GM21529 (cell line): ENCODE measurements around the gene RIMBP2.
"Not testable (repeated sequence)": the region's sequence is repeated elsewhere in the genome, so short reads cannot be mapped to it uniquely, and the experiment has no call there.

Source experiments
- ATAC-seq: cut with Tn5 transposase; IDR thresholded peaks from one replicate; pipeline ENCODE4 v1.9.1; 2021; ENCODE audit not compliant: unreplicated experiment

The RIMBP2 gene

DNA sequence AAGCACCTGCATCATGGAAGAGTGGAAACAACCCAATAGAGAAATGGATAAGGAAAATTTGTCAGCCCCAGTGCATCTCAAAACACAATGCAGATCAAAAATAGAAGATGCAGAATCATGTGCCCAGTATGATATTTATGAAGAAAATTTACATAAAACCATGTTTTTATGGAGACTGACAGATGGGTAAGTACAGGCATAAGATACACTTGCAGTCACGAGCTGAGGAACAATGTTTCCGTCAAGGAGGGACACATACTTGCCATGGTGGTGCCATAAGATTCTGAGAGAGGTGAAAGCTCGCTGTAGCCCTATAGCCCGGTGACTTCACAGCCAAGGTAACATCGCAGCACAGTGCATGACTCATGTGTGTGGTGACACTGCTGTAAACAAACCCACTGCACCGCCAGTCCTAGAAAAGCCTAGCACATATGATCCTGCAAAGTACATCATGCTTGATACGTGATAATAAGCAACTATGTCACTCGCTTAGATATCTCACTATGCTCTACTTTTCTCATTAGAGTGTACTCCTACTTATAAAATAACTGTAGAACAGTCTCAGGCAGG, 112.6 kb downstream of the RIMBP2 start:
- ATAC-seq, result no peak

DNA sequence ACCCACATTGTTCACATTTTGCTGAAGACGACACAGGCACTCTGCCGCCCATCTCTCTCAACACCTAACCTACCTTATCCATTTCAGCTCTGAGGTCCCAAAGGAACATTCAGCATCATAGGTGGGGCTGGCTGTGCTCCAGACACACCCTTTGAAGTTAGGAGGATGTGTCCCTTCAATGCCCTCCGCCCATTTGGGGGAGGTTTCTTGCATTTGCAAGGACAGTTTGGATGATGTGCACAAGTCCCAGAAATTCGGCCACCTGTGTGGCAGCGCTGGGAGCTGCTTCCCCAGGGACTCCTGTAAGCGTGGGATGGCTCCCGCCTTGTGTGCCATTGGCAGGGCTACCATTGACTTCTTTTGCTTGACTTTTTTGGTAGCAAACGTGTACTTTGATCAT, 113.8 kb downstream of the RIMBP2 start:
- ATAC-seq, result no peak

DNA sequence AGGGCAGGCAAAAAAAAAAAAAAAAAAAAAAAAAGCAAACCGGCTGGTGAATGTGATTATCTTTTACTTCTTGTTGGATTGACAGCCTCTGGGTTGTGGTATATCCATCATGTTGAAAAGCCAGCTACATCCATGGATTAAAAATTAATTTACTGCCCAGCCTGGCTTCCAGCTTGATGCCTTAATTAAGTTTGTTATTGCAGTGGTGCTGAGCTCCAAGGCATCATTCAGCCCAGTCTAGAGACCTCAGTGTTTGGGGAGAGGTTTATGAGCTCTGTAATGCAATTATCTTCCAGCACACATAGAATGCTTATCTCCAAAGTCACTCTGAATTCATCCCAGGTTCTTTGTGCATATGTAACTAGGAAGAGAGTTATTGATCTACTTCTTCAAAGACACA, 114.8 kb downstream of the RIMBP2 start:
- ATAC-seq, result no peak

DNA sequence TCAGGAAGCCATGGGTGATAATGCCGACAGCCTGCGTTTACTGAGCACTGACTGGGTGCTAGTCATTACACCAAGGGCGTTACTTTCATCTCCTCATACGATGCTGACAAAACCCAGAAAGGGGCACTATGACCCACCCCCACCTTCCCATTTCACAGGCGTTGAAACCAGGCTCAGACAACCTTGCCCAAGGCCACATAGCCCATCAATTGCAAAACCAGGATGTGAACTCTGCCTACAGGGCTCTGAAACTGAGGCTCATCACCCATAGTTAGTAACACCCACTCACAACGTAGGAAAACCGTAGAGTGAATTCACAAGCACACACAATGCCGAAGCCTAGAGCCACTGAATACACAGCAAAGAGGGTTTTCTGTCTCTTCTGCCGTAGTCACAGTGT, 119.9 kb downstream of the RIMBP2 start:
- no peak for ATAC-seq

DNA sequence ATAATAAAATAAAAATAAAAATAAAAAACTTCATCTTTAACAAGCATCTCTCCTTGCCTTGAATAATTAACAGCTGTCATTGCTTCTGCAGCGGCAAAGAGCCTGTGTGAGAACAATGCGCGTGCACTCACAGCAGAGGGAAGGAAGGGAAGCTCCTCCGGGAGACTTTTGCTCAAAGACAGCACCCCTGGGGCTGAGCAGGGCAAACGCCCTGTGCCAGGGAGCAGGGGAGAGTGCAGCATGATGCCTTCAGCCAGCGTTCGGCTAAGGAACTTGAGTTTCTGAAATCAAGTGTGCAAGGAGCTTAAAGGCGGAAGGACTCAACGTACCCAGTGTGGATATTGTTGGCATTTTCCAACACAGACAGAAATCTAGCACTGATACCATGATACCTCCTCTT, 120.5 kb downstream of the RIMBP2 start:
- ATAC-seq, result no peak

DNA sequence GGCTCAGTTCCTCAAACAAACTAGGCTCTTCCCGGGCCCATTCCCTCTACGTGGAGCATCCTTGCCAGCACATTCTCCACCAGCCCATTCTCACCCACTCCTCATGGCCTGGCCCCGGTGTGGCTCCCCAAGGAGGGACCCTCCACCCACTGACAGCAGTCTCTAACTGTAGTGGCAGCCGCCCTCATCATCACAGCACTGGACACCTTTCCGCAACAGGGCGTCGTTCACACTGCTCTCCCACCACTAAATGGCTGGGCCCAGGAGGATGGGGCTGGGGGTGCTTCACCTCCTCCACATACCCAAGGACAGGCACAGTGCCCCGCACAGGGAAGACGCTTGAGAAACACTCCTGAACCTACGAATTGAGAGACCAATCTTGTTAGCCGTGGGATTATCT, 123.0 kb downstream of the RIMBP2 start:
- ATAC-seq, result no peak

DNA sequence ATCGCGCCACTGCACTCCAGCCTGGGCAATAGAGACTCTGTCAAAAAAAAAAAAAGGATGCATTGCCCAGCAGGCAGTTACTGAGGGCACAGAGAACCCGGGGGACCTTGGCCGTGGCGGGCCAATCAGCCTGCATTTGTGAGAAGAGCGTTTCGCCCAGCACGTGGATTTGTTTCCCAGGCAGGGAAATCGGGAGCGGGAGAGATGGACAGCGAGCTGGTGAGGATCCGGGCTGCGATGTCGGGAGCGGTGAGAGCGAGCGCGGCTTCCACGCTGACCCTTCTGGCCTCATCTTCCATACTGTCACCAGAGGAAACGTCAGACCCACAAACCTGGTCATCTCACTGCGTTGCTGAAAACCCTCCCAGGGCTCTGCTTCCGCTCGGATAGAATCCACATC, 123.5 kb downstream of the RIMBP2 start:
- no peak for ATAC-seq

DNA sequence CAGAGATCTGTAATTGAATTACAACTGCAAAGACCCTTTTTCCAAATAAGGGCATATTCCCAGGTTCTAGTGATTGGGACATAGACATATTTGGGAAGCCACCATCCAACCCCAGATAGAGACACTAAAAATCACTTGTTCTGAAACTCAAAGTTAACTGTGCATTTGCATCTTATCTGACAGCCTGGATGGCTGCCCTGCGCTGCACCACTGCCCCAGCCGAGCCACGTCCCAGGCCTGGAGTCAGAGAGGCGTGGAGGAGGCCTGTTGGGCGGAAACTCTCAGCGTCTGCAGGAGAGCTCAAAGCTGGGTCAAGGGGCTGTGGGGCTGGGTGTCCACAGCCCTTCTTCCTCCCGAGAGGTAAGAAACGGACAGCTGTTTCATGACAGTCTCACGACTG, 124.4 kb downstream of the RIMBP2 start:
- ATAC-seq, result no peak

DNA sequence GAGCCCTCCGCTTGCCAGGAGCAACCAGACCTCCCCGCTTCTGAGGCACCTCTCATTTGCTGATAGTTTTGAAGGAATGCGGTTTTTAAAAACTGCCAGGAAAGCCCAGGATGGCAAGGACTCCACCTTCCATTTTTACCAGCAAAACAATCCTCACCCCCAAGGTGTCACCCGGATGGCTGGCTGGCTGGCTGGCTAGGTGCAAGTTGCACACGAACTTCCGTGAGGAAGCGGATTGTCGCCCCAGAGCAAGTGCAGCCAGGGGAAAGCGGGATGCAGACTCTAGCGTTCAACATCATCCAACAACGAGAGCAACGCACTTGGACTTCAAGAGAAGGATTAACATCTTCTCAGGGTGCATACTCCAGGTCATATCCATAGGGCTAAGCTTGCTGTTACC, 125.4 kb downstream of the RIMBP2 start:
- ATAC-seq, result no peak

DNA sequence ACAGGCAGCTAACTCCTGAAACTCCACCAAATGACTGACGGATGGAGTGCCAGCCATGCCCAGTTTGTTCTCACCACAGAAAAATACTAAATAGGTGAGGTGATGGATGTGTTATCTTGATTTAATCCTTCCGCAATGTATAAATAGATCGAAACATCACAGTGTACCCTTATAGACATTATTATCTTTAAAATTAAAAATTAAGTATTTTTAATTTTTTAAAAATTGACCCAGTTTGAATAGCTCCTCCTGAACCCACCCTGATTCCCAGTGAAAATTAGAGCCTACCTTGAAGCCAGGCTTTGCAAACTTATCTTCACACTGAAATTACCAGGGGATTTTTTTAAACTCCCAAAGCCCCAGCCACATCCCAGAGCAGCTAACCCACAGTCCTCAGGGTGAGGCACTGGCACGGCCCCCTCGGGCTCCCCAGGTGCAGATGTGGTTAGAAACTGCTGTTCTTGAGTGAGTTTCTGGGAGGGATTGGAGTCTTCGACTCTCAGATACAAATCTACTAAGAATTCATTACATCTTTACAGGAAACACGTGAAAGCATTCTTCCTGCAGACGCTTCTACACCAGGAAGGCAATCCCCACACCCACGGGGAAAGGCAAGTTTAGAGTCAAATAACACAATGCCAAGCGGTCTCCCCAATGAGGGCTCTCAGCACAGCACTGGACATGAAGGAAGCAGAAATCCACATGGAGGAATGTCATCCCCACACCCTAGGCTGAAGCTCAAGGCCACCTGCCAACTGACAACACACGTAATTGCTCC, 126.4 kb downstream of the RIMBP2 start:
- ATAC-seq, result no peak

DNA sequence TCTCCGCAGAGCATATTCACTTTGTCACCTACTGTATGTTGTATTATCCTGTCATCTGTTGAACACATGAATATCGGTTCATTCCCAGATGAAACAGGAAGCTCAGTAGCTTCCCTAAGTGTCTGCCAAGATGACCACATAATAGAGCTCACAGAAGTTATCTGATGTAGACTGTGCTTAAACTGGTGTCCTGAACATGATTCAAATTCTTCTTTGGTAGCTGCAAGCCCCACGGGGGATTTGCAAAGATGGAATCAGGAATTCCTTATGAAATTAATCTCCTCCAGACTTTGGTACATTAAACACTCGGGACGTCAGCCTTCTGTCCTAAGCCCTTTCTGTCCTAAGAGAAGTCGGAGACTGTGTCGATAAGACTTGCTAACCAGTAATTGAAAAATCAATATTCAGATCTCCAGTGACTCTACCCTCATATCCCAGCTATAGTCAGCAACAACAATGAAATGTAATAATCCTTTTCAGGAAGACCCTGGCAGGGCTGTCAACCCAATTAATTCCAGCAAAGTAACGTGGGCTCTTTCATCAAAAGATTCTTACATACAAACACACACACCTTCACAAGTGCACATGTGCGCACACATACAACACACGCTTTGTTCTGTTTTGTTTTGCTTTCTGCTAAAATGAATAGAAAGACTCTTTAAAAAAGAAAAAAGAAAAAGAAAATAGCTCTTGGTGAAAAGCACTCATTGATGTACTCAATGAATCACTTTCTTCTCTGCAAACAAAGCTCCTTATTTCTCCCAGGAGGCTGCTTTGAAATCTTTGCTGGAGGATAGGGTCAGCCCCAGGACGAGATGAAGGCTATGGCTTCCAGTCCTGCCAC, 127.2 kb downstream of the RIMBP2 start:
- no peak for ATAC-seq

DNA sequence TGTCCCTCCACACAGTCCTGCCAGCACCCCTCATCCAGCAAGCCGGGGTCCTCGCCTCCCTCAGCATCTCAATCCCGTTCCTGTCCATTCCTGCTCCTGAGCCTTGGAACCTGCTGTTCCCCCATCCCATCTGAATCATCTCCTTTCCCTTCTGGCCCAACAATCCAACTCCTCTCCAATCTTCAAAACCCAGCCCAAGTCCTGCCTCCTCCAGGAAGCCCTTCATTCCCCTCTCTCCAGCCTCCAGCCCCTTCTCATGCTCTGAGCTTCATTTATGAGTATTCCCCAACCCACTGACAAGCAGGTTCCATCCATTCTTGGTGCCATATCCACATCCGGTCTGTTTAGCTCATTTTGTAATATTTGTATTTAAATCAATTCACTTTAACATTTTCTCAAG, 128.1 kb downstream of the RIMBP2 start:
- no peak for ATAC-seq

DNA sequence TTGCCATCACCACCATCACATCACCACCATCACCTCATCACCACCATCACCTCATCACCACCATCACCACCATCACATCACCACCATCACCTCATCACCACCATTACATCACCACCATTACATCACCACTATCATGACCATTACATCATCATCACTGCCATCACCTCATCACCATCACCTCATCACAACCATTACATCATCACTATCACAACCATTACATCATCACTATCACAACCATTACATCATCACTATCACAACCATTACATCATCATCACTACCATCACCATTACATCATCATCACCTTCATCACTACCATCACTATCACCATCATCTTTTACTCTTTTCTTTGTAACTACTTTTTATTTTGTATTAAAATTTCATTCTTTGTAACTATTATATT, 131.6 kb downstream of the RIMBP2 start:
- not testable (repeated sequence) for ATAC-seq

DNA sequence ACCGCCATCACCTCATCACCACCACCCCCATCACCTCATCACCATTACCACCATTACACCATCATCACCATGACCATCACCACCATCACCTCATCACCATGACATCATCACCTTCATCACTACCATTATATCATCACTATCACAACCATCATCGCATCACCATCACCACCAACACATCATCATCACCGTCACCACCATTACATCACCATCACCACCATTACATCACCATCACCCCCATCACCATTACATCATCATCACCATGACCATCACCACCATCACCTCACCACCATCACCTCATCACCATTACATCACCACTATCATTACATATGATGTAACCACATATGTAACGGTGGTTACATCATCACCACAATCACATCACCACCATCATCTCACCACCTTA, 132.3 kb downstream of the RIMBP2 start:
- no peak for ATAC-seq

DNA sequence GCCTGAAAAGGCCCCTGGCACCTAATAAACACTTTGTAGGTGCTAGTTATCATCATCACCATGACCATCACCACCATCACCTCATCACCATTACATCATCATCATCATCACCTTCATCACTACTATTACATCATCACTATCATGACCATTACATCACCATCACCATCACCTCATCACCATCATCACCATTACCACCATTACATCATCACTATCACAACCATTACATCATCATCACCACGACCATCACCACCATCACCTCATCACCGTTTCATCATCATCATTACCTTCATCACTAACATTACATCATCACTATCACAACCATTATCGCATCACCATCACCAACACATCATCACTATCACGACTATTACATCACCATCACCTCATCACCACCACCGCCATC, 132.8 kb downstream of the RIMBP2 start:
- ATAC-seq, result no peak

DNA sequence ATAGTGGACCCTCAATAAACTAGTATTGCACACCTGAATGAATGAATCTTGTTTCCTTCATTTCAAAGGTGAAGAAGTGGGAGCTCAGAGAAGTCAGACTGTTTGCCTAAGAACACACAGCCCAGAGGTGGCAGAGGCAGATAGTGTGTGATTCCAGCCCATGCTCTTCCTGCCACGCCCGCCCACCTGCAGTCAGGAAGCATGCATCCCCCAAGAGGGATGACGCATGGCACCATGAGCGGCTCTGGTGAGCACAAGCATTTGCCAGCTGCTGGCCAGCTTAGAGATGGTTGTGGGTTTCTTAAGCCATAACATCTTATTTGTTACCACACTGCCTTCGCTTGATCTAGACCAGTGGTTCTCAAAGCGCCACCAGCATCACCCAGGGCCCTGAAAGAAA, 133.8 kb downstream of the RIMBP2 start:
- no peak for ATAC-seq

DNA sequence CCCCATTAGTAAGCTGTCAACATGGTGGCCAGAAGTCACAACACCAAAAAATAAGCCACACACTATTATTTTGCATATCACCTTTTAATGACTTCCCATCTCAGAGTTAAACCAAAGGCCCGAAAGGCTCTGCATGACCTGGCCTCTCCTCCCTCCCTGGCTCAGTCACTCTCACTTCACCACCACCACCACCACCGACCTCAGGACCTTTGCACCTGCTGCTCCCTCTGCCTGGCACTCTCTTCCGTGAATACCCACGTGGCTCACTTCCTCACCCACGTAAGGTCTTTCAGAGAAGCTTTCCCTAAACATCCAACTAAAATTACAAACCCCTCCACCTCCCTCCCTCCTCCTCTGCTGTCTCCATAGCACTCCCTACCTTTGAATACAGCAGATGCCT, 134.3 kb downstream of the RIMBP2 start:
- ATAC-seq, result no peak

DNA sequence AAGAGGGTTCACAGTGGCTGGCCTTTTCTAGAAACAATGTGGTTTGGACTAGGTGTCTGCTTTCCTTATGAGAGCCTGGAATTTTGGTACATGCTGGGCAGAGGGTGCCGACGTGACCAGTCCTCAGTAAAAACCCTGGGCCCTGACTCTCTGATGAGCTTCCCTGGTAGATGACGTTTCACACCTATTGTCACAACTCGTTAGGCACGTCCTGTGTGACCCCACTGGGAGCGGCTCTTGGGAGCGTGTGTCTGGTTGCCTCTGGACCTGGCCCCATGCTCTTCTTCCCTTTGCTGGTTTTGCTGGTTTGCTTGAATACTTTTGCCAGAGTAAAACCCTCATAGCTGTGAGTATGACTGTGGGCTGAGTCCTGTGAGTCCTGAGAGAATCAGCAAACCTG, 136.9 kb downstream of the RIMBP2 start:
- ATAC-seq, result no peak

DNA sequence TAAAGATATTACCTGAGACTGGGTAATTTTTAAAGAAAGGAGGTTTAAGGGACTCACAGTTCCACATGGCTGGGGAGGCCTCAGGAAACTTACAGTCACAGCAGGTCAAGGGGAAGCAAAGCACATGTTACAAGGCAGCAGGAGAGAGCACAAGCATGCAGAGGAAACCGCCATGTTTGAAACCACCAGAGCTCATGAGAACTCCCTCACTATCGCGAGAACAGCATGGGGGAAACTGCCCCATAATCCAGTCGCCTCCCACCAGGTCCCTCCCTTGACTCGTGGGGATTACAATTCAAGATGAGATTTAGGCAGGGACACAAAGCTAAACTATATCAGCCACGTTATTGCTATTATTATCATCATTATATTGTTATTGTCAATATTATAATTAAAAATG, 138.7 kb downstream of the RIMBP2 start:
- ATAC-seq, result no peak

DNA sequence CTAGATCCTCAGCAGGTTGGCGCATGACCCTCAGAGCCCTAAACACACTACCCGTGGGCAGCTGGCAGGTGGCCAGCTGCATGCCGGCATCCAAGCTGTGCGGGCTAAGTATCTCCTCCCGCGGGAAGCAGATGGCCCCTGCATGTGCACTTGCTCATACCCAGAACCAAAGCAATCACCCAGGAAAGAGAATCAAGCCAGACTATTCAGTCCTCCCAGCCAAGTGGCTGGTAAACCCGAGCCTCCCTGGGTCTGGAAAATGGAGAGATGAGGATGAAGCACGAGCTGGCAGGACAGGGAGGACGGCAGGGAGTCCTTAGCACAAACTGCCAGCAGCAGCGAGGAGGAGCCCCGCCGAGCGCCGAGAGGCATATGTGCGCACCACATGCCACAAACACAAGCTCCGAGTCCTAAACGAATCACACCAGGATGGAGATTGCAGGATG, 139.7 kb downstream of the RIMBP2 start:
- no peak for ATAC-seq

DNA sequence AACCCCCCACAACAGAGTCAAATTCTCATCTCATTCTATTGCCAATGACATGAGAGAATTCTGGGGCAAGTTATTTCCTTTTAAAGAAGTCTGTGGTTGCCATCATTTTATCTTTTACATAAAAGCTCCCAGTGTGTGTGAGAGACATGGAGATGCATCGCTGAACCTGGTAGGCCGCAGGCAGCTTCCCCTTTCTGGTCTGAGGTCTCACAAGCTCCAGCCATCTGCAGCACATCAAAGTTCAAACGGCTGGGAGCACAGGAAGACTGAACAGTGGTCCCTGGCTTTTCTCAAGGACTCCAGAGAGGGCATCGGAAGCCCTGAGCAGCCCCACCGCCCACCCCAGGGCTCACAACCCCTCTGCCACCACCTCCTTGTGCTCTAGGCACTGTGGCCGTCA, 141.7 kb downstream of the RIMBP2 start:
- ATAC-seq, result no peak

DNA sequence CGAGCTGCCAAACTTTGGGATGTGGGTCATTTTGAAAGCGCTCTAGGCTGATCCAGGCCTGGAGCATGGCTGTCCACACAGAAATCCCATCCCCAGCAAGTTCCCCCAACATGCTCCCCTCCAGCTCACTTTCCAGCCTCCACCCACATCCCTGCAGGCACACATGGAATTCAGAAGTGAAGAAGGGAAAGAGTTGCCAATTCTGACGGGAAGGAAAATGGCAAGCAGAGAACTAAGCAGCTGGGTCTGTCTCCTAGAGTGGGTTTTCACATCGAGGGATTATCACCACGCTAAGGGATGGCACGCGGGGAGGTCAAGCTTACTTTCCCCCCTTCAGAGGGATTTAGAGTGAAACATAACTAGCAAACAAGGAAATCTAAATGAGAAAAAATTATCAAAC, 142.3 kb downstream of the RIMBP2 start:
- no peak for ATAC-seq
